D721Med (cell line): ENCODE results near the gene ZBTB32.

ENCODE experiments used
- DNase-seq: peaks from one replicate; pipeline ENCODE4 v3.0.0; 2011; ENCODE audit warnings: low spot score; ENCODE audit not compliant: insufficient read length
- FAIRE-seq: peaks from 2 replicates; lab custom pipeline; 2011; peaks lifted over from hg19 to GRCh38; lab: Jason Lieb, UNC
- CTCF ChIP-seq: IDR thresholded peaks from 2 replicates; pipeline ENCODE4 v1.5.1; 2012; ENCODE audit warnings: mild to moderate bottlenecking, control low read depth; ENCODE audit not compliant: insufficient read depth; ENCODE audit errors: missing control alignments

ZBTB32 gene

DNA sequence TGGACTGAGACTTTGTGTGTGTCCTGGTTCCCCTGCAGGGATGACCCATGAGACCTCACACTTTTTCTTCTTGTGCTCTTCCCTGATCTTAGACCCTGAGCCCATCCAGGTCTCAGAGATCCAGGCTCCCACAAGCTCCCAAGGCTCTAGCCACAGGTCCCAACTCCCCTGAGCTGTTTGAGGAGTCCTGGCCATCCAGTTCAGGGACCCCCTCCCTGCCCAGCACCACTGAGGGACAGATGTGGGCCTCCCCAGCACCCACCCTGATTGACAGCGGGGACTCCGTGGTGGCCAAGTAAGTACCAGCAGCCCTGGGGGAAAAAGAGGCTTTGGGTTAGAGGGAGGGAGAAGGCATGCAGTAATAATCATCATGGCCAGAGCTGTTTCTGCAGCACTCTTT is 55.3 kb downstream of the ZBTB32 start:
- FAIRE-seq (no peak), DNase-seq (no peak)
- no peak for TF ChIP-seq CTCF

- TF ChIP-seq CTCF, result no peak
- FAIRE-seq, result no peak
- no peak for DNase-seq
Observed at GRCh38 chr19:35760711-35761349, 56.5 kb downstream of the ZBTB32 start.

- FAIRE-seq (no peak), DNase-seq (no peak)
Observed at GRCh38 chr19:35764432-35765315, 60.3 kb downstream of the ZBTB32 start.

More at GRCh38 chr19:35764432-35765315, 60.3 kb downstream of the ZBTB32 start:
- TF ChIP-seq CTCF, result no peak
